HepG2 (cell line): ENCODE measurements around the gene TNPO3. TPM values are rescaled to one million over a fixed set of nuclear protein-coding genes. Genes with fewer than 3 reads are reported as not detected.

Experiments
- ATAC-seq: fragments of 200-7000 bp; cut with Tn5 transposase; 3 replicates; pipeline ENCODE4 v1.9.1; 2020; ENCODE audit warnings: mild to moderate bottlenecking, moderate library complexity
- BruUV-seq: library from RNA; stranded (reverse); fragments of 400-500 nt; replicated peaks from 2 replicates; lab custom pipeline; 2021; lab: Mats Ljungman, UMichigan
- CTCF ChIA-PET: fragments of 300-600 bp; formaldehyde crosslinking; extraction: SDS; loops from one replicate; lab custom pipeline; 2021; ENCODE audit warnings: low total read pairs, inconsistent platforms, low intra/inter-chr PET ratio; lab: Yijun Ruan, JAX
- POLR2A ChIA-PET: fragments of 350-600 bp; sonication (Branson Sonifier 250); formaldehyde crosslinking; loops from one replicate; lab custom pipeline; 2020; ENCODE audit warnings: antibody characterized with exemption, inconsistent platforms; lab: Yijun Ruan, JAX
- DNase-seq: peaks from one replicate; pipeline ENCODE4 v3.0.0-alpha.2; 2015; ENCODE audit warnings: low spot score
- FAIRE-seq: peaks from 3 replicates; lab custom pipeline; 2011; peaks lifted over from hg19 to GRCh38; lab: Jason Lieb, UNC
- H2AFZ ChIP-seq: one replicate; pipeline ENCODE4 v1.6.1; 2011; ENCODE audit warnings: low read length, inconsistent platforms
- H3K27ac ChIP-seq: fragments of 300-600 bp; 3 replicates; pipeline ENCODE4 v1.8.0; 2011; ENCODE audit warnings: mixed run types, mild to moderate bottlenecking, mixed read lengths, low read length, inconsistent platforms; ENCODE audit not compliant: insufficient read depth; ENCODE audit errors: extremely low read length
- H3K27me3 ChIP-seq, 2 experiments: fragments of 200-600 bp in 1 of 2; 2 replicates in 1 of 2; 3 replicates in 1 of 2; pipeline versions ENCODE4 v1.6.0 to v1.8.0; 2011; ENCODE audit warnings: low read length in 2 of 2, mild to moderate bottlenecking in 2 of 2, moderate library complexity in 2 of 2, inconsistent platforms in 1 of 2; ENCODE audit not compliant: insufficient read depth in 2 of 2, control insufficient read depth in 1 of 2
- H3K36me3 ChIP-seq, 2 experiments: fragments of 200-600 bp in 1 of 2; replicated peaks in 1 of 2; 2 replicates in 1 of 2; 3 replicates in 1 of 2; pipeline versions ENCODE4 v1.5.1 to v1.8.0; 2011; ENCODE audit warnings: low read length in 2 of 2, inconsistent platforms in 1 of 2; ENCODE audit not compliant: insufficient read depth in 2 of 2, control insufficient read depth in 1 of 2
- H3K4me1 ChIP-seq: 2 replicates; pipeline ENCODE4 v1.5.1; 2012; ENCODE audit warnings: low read length, inconsistent platforms; ENCODE audit not compliant: insufficient read depth
- H3K4me2 ChIP-seq: 2 replicates; pipeline ENCODE4 v1.6.0; 2011; ENCODE audit warnings: low read depth, low read length, inconsistent platforms
- H3K4me3 ChIP-seq, 3 experiments: fragments of 200-600 bp in 1 of 3; sonication (generic), shearing (Covaris generic) in 1 of 3; replicated peaks in 1 of 3; 2 replicates each; pipeline ENCODE4 v1.5.1; 2011 to 2016; ENCODE audit warnings: low read length in 3 of 3, inconsistent platforms in 2 of 3, low read depth in 2 of 3, mild to moderate bottlenecking in 2 of 3, control low read depth in 1 of 3, mixed read lengths in 1 of 3; ENCODE audit not compliant: insufficient read depth in 1 of 3
- H3K79me2 ChIP-seq: one replicate; pipeline ENCODE4 v1.6.1; 2011; ENCODE audit warnings: low read length, inconsistent platforms; ENCODE audit not compliant: insufficient read depth
- H3K9ac ChIP-seq: 2 replicates; pipeline ENCODE4 v1.6.0; 2011; ENCODE audit warnings: mild to moderate bottlenecking, low read depth, low read length, inconsistent platforms; ENCODE audit not compliant: insufficient read depth
- H3K9me3 ChIP-seq: 2 replicates; pipeline ENCODE4 v1.5.1; 2012; ENCODE audit warnings: mild to moderate bottlenecking, low read length
- H4K20me1 ChIP-seq: 2 replicates; pipeline ENCODE4 v1.6.0; 2011; ENCODE audit warnings: inconsistent platforms, mild to moderate bottlenecking, low read length, moderate library complexity; ENCODE audit not compliant: insufficient read depth
- HINFP ChIP-seq: sonication (generic); formaldehyde crosslinking; IDR thresholded peaks from 2 replicates; pipeline ENCODE4 v1.4.0; 2020; ENCODE audit warnings: low read depth, mild to moderate bottlenecking, missing genetic modification reagents
- MTF1 ChIP-seq: sonication (generic); formaldehyde crosslinking; IDR thresholded peaks from 2 replicates; pipeline ENCODE4 v1.5.0; 2020; ENCODE audit warnings: missing genetic modification reagents
- SALL2 ChIP-seq: sonication (generic); formaldehyde crosslinking; IDR thresholded peaks from 2 replicates; pipeline ENCODE4 v1.8.1; 2023; ENCODE audit warnings: mild to moderate bottlenecking, missing genetic modification reagents, inconsistent platforms
- SMARCE1 ChIP-seq: fragments of 450-650 bp; IDR thresholded peaks from 2 replicates; pipeline ENCODE4 v1.6.1; 2017; ENCODE audit warnings: borderline replicate concordance
- ZNF547 ChIP-seq: sonication (generic); formaldehyde crosslinking; IDR thresholded peaks from 2 replicates; pipeline ENCODE4 v1.5.1; 2020; ENCODE audit warnings: mild to moderate bottlenecking, missing genetic modification reagents
- WGBS: methylation state at CpG from one replicate; pipeline ENCODE4 v1.1.6; 2017; ENCODE audit warnings: low lambda C conversion rate; 5-methylcytosine and 5-hydroxymethylcytosine counted together
- in situ Hi-C: cut with HindIII; loops from 2 replicates; pipeline ENCODE4 v1.10.0; 2017; ENCODE audit warnings: low pct_unique_long_range_greater_than_20kb; ENCODE audit not compliant: extremely low pct_ligation_motif_present
- intact Hi-C: fragments of 100-400 bp; cut with micrococcal nuclease; formaldehyde crosslinking; loops from one replicate; pipeline ENCODE4 v1.10.0; 2022; ENCODE audit not compliant: unreplicated experiment
- polyA plus RNA-seq, 8 experiments: library from polyadenylated mRNA; depleted of rRNA in 3 of 8; stranded (reverse) in 7 of 8; unstranded in 1 of 8; fragments of >200 nt; fragmentation: Illumina TruSeq in 4 of 8; extraction: Trizol in 4 of 8; gene quantifications; 2 replicates each; pipeline versions ENCODE4 v1.2.1 to v1.2.3, GENCODE V29; 2011 to 2016; ENCODE audit warnings: low read depth in 4 of 8, missing spikeins in 1 of 8, mixed read lengths in 1 of 8; ENCODE audit not compliant: insufficient read depth in 1 of 8
- total RNA-seq, 5 experiments: library from RNA; depleted of rRNA; stranded (reverse); fragments of >200 nt; fragmentation: Illumina TruSeq; extraction: Trizol; gene quantifications; 2 replicates each; pipeline ENCODE4 v1.2.3, GENCODE V29; 2016; ENCODE audit warnings: low read depth in 1 of 5

The TNPO3 gene
- total and polyA plus RNA-seq, 2 of the 13 experiments (the other 11 are each of a cell fraction or from before 2014, with no cell fraction given) = 23.8 to 44.6 TPM

DNA sequence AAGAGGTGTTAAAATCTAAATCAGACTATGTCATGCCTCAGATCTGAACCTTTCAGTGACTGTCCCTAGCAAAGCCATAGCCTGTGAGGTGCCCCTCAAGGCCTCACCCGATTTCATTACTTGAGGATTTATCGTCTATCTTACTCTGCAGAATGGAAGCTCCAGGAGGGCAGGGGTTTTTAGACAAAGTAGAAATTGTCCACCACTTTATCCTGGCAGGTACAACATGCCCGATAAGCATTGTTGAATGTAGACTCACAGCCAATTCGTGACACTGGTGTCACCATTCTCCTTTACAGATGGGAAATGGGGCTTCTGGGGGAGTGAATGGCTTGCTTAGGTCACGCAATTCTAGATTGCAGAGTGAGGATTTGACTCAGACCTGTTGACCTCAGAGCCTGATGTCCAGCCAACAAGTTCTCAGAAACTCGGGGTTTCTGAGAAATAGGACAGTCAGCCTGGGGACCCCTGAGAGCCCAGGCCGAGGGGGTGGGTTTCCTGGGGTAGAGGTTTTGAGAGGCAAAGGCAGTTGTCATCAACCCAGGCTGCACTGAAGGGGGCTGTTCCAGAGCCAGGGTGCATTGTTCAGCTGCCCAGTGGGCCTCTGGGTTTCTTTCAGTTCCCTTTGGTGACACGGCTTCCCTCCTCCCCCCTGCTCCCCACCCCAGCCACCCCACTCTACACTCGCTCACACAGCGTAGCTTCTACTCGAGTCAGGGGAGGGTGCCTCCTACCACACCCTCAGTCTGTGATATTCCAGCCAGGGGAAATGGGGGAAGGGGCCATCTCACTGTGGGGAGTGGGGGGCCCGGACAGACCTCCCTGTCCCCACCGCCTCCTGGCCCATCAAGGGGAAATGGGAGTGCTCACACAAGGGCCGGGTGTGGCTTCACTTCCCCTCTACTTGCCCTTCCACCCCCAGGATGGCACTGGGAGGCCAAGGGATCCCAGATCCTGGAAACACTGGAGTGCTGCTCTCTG is 120.3 kb downstream of the TNPO3 start:
- no peak overlapping the region for H3K27ac ChIP-seq
- no peak overlapping the region for H3K9ac ChIP-seq
- CTCF ChIA-PET = no interaction called here
- WGBS = 47% methylated on average over 13 of the region's 14 CpGs
- no peak for DNase-seq
- TF ChIP-seq MTF1 (CRISPR knock-in tag) (no peak), SALL2 (CRISPR knock-in tag) (no peak), HINFP (no peak), SMARCE1 (no peak), ZNF547 (CRISPR knock-in tag) (no peak)
- TF ChIP-seq, all 625 proteins: peak for 0
- no peak overlapping the region for H2AFZ ChIP-seq
- H3K9me3 ChIP-seq = no peaks in the 10 kb centered on the region
- no peaks in the 10 kb centered on the region for H4K20me1 ChIP-seq
- peak overlapping the region; percentile 18; the same call in 1 of the 2 replicates for H3K4me2 ChIP-seq
- H3K79me2 ChIP-seq = no peaks in the 10 kb centered on the region
- 0 out of 6 replicates have a peak overlapping the region, but pooled peaks of 1 of the 3 experiments have one; percentile 17 for H3K4me3 ChIP-seq
- POLR2A ChIA-PET = no interaction called here
- ATAC-seq (no peak), FAIRE-seq (no peak)
- peaks cover 9 to 51% of the 10 kb centered on the region in 2 experiments for H3K27me3 ChIP-seq
- intact Hi-C loops = no loop called here
- in situ Hi-C loops = no loop called here
- no TSS peak for BruUV-seq
- peaks cover 62% of the 10 kb centered on the region for H3K4me1 ChIP-seq
- no peaks in the 10 kb centered on the region for H3K36me3 ChIP-seq
